Fibroblast of mammary gland (primary cell): ENCODE results near the gene ZNF439.
A peak's percentile ranks its signal among the peaks of the same experiment; 100 is the strongest.
"Not testable (repeated sequence)": the region's sequence is repeated elsewhere in the genome, so short reads cannot be mapped to it uniquely, and the experiment has no call there.

ENCODE experiments used
- DNase-seq: peaks from one replicate; pipeline ENCODE4 v3.0.0-alpha.2; 2010; ENCODE audit warnings: low read depth
- H3K4me3 ChIP-seq: 2 replicates; pipeline ENCODE4 v1.5.1; 2011; ENCODE audit warnings: low read depth, mild to moderate bottlenecking, low read length, moderate library complexity; ENCODE audit not compliant: control insufficient read depth
- TF ChIP-seq, protein P1 (sequence below): conservative IDR thresholded peaks from 2 replicates; pipeline ENCODE4 v1.5.1; 2011; ENCODE audit warnings: low read depth, low read length, inconsistent platforms; ENCODE audit not compliant: control insufficient read depth, insufficient read depth

Gene ZNF439

DNA sequence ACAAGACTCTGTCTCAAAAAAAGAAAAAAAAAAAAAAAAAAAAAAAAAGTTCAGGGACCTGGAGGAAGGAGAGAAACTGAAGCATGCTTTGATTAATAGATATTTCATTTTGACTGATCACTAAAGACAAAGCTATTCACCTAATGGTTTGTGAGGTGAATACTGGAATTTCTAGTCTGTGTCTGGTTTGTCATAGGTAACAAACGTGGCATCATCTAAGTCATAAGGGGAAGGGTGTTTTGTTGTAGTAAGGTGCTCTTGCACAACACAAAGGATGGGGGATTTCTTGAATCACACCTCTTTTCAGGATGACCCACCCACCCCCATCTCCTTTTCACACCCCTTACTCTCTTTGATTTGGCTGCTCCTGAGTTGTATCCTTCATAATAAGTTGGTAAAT, 25.2 kb downstream of the ZNF439 start:
- TF ChIP-seq, protein P1, sequence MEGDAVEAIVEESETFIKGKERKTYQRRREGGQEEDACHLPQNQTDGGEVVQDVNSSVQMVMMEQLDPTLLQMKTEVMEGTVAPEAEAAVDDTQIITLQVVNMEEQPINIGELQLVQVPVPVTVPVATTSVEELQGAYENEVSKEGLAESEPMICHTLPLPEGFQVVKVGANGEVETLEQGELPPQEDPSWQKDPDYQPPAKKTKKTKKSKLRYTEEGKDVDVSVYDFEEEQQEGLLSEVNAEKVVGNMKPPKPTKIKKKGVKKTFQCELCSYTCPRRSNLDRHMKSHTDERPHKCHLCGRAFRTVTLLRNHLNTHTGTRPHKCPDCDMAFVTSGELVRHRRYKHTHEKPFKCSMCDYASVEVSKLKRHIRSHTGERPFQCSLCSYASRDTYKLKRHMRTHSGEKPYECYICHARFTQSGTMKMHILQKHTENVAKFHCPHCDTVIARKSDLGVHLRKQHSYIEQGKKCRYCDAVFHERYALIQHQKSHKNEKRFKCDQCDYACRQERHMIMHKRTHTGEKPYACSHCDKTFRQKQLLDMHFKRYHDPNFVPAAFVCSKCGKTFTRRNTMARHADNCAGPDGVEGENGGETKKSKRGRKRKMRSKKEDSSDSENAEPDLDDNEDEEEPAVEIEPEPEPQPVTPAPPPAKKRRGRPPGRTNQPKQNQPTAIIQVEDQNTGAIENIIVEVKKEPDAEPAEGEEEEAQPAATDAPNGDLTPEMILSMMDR = no peak
- DNase-seq = no peak
- no peak overlapping the region for H3K4me3 ChIP-seq

DNA sequence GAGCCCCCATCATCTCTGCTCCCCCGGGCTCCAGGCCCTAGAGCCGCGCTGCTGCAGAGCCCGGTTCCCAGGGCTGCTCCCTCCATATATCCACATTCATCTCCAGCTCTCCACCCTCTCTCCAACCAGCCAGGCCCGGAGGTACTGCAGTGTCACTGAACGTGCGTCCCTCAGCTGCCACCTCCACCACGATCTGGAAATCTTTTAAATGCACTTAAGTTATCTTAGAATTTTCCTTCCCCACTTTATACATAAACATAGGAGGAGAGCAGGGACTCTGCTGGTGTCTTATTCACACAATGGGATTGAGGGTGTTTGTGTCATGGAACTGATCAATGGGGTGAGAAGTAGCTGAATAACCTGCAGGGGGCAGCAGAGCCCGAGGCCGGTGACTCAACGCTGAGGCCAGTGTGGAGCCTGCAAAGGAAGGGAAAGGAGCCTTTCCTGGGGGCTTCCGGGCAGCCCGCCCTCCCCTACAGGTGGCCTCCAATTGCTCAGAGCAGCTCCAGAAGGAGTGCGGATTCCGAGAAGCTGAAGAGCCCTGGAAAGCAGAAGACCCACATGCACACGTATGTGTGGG, 31.3 kb downstream of the ZNF439 start:
- not testable (repeated sequence) for H3K4me3 ChIP-seq
- TF ChIP-seq, protein P1 = peak; percentile 19
- peak; percentile 12 for DNase-seq

- H3K4me3 ChIP-seq = no peak overlapping the region
- TF ChIP-seq, protein P1 = no peak
- no peak for DNase-seq
Measured at GRCh38 chr19:11880598-11880997, 32.1 kb downstream of the ZNF439 start.

DNA sequence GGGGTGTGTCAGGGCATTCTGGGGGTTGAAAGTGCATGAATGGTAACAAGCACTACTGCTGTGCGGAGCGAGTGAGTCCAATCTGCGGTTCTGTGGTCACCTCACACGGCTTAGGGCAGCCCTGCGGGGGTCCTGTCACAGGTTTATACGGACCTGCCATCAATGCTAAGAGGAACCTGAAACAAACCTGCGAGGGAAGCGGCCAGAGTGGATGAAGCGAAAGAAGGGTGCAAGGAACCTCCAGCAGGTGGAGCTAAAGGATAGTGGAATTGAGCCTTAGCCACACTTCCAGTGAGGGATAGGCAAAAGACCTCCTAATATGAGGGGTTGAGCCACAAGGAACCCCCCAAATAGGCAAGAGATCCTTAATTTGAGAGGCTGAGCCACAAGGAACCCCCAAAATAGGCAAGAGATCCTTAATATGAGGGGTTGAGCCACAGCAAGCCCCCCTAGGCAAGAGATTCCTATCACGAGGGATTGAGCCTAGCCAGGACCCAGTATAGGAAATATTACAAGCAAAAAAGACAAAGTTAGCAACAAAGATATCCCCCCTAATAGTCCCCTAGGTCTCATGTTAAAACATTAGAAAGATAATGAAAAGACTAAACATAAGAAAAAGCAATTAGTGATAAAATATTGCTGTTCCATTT, 32.8 kb downstream of the ZNF439 start:
- no peak overlapping the region for H3K4me3 ChIP-seq
- TF ChIP-seq, protein P1 = peak; percentile 75
- peak; percentile 55 for DNase-seq

GRCh38 chr19:11882606-11883005, 34.1 kb downstream of the ZNF439 start:
- TF ChIP-seq, protein P1 = no peak

DNA sequence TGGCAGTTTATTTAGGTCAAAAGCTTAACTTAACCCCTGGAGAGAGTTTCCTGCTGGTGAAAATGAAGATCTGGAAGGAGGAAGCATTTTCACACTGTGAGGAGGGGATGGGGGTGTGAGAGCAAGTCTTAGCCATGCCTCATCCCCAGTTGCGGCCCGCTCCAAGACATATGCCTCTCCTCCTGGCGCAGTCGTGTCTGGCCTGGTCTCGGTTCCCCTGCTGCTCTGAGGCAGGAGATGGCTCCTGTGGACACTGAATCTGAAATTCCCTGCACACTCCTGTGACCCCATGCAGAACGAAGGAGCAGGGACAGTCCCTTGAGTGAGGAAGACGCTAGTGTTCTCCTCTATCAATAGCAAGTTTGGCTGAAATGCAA, 38.7 kb downstream of the ZNF439 start:
- TF ChIP-seq, protein P1 = no peak
- DNase-seq = no peak
- H3K4me3 ChIP-seq = peak overlapping the region; percentile 74

More at GRCh38 chr19:11882606-11883005, 34.1 kb downstream of the ZNF439 start:
- no peak overlapping the region for H3K4me3 ChIP-seq
- DNase-seq = no peak
